ENCODE measurements around the gene LRRC55.

LRRC55 gene

DNA sequence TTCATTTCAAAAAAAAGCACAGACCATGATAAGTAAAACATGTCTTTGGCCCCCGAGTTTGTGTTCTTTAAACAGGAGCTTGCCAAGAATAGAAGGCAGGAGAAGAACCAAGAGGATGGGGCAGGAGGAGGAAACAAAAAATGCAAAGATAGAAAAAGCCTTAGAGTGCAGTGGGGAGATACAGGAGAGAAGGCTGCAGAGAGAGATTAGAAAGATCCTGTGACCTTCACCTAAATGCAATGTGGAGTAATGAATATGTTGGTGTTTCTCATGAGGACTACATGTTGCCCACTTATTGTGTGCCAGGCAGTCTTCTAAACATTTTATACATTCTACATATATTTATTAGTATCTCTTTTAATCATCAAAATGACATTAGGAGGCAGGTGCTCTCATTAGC is 57.6 kb downstream of the LRRC55 start:
- FAIRE-seq, result no peak

GRCh38 chr11:57240007-57240406 is 58.3 kb downstream of the LRRC55 start:
- no peak for FAIRE-seq

- FAIRE-seq, result no peak
Measured at GRCh38 chr11:57240757-57241156, 59.0 kb downstream of the LRRC55 start.
